Trophoblast cell (in vitro differentiated cells and primary cell): ENCODE data around the gene TMEM39B.

Source experiments
- DNase-seq, 2 donors: peaks; one replicate each; pipeline ENCODE4 v3.0.0-alpha.2; 2016
- H2AFZ ChIP-seq: 2 replicates; pipeline ENCODE4 v1.6.1; 2013; ENCODE audit warnings: low read length, moderate library complexity, mild to moderate bottlenecking; ENCODE audit not compliant: insufficient read depth, poor library complexity
- H2AK5ac ChIP-seq: 2 replicates; pipeline ENCODE4 v1.6.1; 2013; ENCODE audit warnings: mild to moderate bottlenecking, low read length
- H2BK120ac ChIP-seq: 2 replicates; pipeline ENCODE4 v1.6.1; 2013; ENCODE audit warnings: low read length, mild to moderate bottlenecking, moderate library complexity; ENCODE audit not compliant: insufficient read depth, poor library complexity
- H2BK12ac ChIP-seq: 2 replicates; pipeline ENCODE4 v1.6.1; 2013; ENCODE audit warnings: mild to moderate bottlenecking, low read length, moderate library complexity
- H2BK5ac ChIP-seq: 2 replicates; pipeline ENCODE4 v1.6.1; 2013; ENCODE audit warnings: low read length, low read depth, moderate library complexity, mild to moderate bottlenecking; ENCODE audit not compliant: poor library complexity
- H3K14ac ChIP-seq: 2 replicates; pipeline ENCODE4 v1.6.1; 2013; ENCODE audit warnings: mild to moderate bottlenecking, low read length
- H3K18ac ChIP-seq: 2 replicates; pipeline ENCODE4 v1.6.1; 2013; ENCODE audit warnings: mild to moderate bottlenecking, low read length
- H3K23ac ChIP-seq: 2 replicates; pipeline ENCODE4 v1.6.1; 2013; ENCODE audit warnings: low read length
- H3K27ac ChIP-seq: 2 replicates; pipeline ENCODE4 v1.5.1; 2013; ENCODE audit warnings: low read depth, mild to moderate bottlenecking, inconsistent platforms, low read length, moderate library complexity
- H3K27me3 ChIP-seq: 2 replicates; pipeline ENCODE4 v1.6.1; 2013; ENCODE audit warnings: inconsistent platforms, mild to moderate bottlenecking, low read length, moderate library complexity; ENCODE audit not compliant: insufficient read depth
- H3K36me3 ChIP-seq, 2 experiments: 1 replicate in 1 of 2; 2 replicates in 1 of 2; pipeline ENCODE4 v1.6.1; 2013; ENCODE audit warnings: low read length in 2 of 2, mild to moderate bottlenecking in 2 of 2, moderate library complexity in 1 of 2; ENCODE audit not compliant: insufficient read depth in 2 of 2, control insufficient read depth in 1 of 2
- H3K4ac ChIP-seq: 2 replicates; pipeline ENCODE4 v1.6.1; 2013; ENCODE audit warnings: low read depth, mild to moderate bottlenecking, low read length, moderate library complexity
- H3K4me1 ChIP-seq, 2 experiments: 1 replicate in 1 of 2; 2 replicates in 1 of 2; pipeline ENCODE4 v1.6.1; 2013; ENCODE audit warnings: low read length in 2 of 2, mild to moderate bottlenecking in 2 of 2, moderate library complexity in 1 of 2; ENCODE audit not compliant: insufficient read depth in 2 of 2, control insufficient read depth in 1 of 2
- H3K4me2 ChIP-seq: 2 replicates; pipeline ENCODE4 v1.6.1; 2013; ENCODE audit warnings: inconsistent platforms, mild to moderate bottlenecking, low read length, moderate library complexity
- H3K4me3 ChIP-seq: 2 replicates; pipeline ENCODE4 v1.5.1; 2013; ENCODE audit warnings: mild to moderate bottlenecking, low read depth, low read length, inconsistent platforms
- H3K79me1 ChIP-seq: one replicate; pipeline ENCODE4 v1.6.1; 2013; ENCODE audit warnings: low read length
- H3K79me2 ChIP-seq: 2 replicates; pipeline ENCODE4 v1.6.1; 2013; ENCODE audit warnings: low read length, mild to moderate bottlenecking; ENCODE audit not compliant: control insufficient read depth, insufficient read depth, poor library complexity
- H3K9ac ChIP-seq: 2 replicates; pipeline ENCODE4 v1.6.1; 2013; ENCODE audit warnings: mild to moderate bottlenecking, low read length
- H3K9me3 ChIP-seq: 2 replicates; pipeline ENCODE4 v1.6.1; 2013; ENCODE audit warnings: low read depth, mild to moderate bottlenecking, control low read depth, inconsistent platforms, low read length; ENCODE audit not compliant: insufficient read depth
- H4K12ac ChIP-seq: 2 replicates; pipeline ENCODE4 v1.6.1; 2013; ENCODE audit warnings: low read depth, mild to moderate bottlenecking, low read length, moderate library complexity
- H4K8ac ChIP-seq: 2 replicates; pipeline ENCODE4 v1.6.1; 2013; ENCODE audit warnings: low read depth, mild to moderate bottlenecking, low read length, moderate library complexity
- H4K91ac ChIP-seq: one replicate; pipeline ENCODE4 v1.6.1; 2013; ENCODE audit warnings: low read depth, mild to moderate bottlenecking, low read length, moderate library complexity
- WGBS: extraction: QIAGEN DNeasy Blood & Tissue Kit; methylation state at CpG from one replicate; pipeline ENCODE4 v1.1.7; 2013; ENCODE audit warnings: missing lambda C conversion rate; ENCODE audit not compliant: insufficient read length, insufficient coverage; ENCODE audit errors: extremely low coverage; 5-methylcytosine and 5-hydroxymethylcytosine counted together

The TMEM39B gene

DNA sequence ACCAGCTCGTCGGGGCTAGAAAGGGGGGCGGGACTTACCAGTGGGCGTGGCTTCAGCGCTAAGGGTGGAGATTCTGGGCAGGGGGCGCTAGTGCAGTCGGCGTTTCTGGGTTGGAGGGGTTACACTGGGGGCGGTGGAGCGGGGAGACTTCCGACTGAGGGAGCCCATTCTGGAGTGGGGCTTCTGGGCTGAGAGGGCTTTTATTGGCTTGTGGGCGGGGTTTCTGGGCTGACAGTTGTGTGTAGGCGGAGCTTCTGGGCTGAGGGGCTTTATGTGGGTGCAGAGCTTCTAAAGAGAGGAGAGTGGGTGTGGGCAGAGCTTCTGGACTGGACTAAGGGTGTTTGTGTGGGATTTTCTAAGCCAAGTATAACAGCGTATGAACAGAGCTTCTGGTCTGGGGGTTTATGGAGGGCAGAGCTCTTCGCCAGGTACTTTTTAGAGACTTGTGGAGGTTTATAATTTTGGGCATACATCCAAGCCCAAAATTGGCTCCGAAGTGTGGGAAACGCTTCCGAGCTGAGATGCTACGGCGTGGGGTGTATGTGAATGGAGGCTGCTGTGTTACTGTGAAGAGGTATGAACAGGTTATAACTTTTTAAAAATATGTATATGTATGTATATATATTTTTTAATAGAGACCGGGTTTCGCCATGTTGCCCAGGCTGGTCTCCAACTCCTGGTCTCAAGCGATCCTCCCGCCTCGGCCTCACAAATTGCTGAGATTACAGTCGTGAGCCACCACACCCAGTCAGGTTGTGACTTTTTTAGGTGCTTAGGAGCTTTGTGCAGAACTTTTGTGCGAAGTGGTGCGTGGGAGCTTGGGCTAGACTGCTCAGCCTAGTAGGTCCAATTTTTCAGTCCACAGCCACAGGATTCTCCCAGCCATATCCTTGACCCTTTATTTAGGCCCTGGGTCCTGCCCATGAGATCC lies 825 bp downstream of the TMEM39B start:
- H2BK120ac ChIP-seq: no peak overlapping the region
- H2BK12ac ChIP-seq: no peak overlapping the region
- no peak for DNase-seq
- H3K79me2 ChIP-seq: peaks cover 4% of the 10 kb centered on the region
- H3K9ac ChIP-seq: no peak overlapping the region
- H4K8ac ChIP-seq: peak overlapping the region; percentile 42
- H3K27me3 ChIP-seq: no peaks in the 10 kb centered on the region
- no CpG with 5 or more reads among the region's 28 CpGs for WGBS
- H3K14ac ChIP-seq: no peak overlapping the region
- peak overlapping the region; percentile 22 for H4K12ac ChIP-seq
- peak overlapping the region; percentile 72 for H3K4me2 ChIP-seq
- peaks cover 2 to 15% of the 10 kb centered on the region in 2 experiments for H3K4me1 ChIP-seq
- no peak overlapping the region for H3K23ac ChIP-seq
- no peak overlapping the region for H2AK5ac ChIP-seq
- peak overlapping the region; percentile 71 for H3K4me3 ChIP-seq
- H3K9me3 ChIP-seq: no peaks in the 10 kb centered on the region
- H2BK5ac ChIP-seq: no peak overlapping the region
- H3K4ac ChIP-seq: peak overlapping the region; percentile 24
- peaks cover 11% of the 10 kb centered on the region for H3K79me1 ChIP-seq
- H3K36me3 ChIP-seq: peaks cover 19 to 25% of the 10 kb centered on the region in 2 experiments
- no peak overlapping the region for H3K27ac ChIP-seq
- peak overlapping the region; percentile 33 for H3K18ac ChIP-seq
- peak overlapping the region; percentile 1 for H4K91ac ChIP-seq
- peak overlapping the region; percentile 15 for H2AFZ ChIP-seq

DNA sequence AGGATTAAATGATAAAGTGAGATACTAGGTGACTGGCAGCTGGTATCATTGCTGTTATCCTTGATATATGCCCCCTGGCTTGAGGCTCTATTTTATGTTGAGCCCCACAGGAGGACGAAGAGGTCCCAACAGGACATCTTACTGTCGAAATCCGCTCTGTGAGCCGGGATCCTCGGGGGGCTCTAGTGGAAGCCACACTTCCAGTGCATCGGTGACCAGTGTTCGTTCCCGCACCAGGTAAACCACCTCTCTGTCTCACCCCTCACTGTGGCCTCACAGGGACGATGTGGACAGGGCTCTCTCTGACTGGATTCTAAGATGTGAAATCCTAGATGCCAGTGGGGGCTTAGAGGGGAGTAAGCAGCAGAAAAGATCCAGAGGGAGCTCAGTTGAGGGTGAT lies 2.1 kb downstream of the TMEM39B start:
- no peak overlapping the region for H3K4me3 ChIP-seq
- no peak overlapping the region for H3K18ac ChIP-seq
- no peak overlapping the region for H3K14ac ChIP-seq
- H3K4me2 ChIP-seq: no peak overlapping the region
- H3K4ac ChIP-seq: no peak overlapping the region
- H3K4me1 ChIP-seq: peaks cover 2 to 15% of the 10 kb centered on the region in 2 experiments
- H3K23ac ChIP-seq: no peak overlapping the region
- H2BK120ac ChIP-seq: no peak overlapping the region
- H3K27ac ChIP-seq: no peak overlapping the region
- no peaks in the 10 kb centered on the region for H3K27me3 ChIP-seq
- no peak overlapping the region for H2AFZ ChIP-seq
- peaks cover 11% of the 10 kb centered on the region for H3K79me1 ChIP-seq
- peaks cover 21 to 28% of the 10 kb centered on the region in 2 experiments for H3K36me3 ChIP-seq
- no CpG with 5 or more reads among the region's 9 CpGs for WGBS
- no peak overlapping the region for H4K12ac ChIP-seq
- H2BK5ac ChIP-seq: no peak overlapping the region
- H4K8ac ChIP-seq: no peak overlapping the region
- H3K79me2 ChIP-seq: peaks cover 4% of the 10 kb centered on the region
- H2BK12ac ChIP-seq: no peak overlapping the region
- H4K91ac ChIP-seq: no peak overlapping the region
- DNase-seq: no peak
- H3K9me3 ChIP-seq: no peaks in the 10 kb centered on the region
- no peak overlapping the region for H2AK5ac ChIP-seq
- no peak overlapping the region for H3K9ac ChIP-seq

DNA sequence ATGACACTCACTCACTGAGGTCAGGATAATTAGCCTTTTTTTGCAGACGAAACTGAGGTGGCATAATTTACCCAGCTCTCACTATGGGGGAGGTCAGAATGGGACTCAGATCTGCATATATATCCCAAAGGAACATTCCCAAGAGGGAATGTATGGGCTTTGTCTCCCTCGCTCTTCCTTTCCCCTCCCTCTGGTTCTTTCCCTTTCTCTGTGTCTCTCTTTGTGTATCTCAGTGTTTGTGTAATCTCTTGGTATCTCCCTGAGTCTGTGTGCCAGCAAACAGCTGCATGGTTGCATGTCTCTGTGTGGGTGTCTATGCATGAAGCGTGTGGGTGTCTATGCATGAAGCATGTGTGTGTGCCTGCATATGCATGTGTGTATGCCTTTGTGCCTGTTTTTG lies 4.7 kb downstream of the TMEM39B start:
- Histone ChIP-seq H3K9me3 (no peaks in the 10 kb centered on the region), H4K91ac (no peak overlapping the region), H4K12ac (no peak overlapping the region), H3K4me2 (no peak overlapping the region), H3K4me3 (no peak overlapping the region), H2AFZ (no peak overlapping the region), H3K79me1 (peaks cover 8% of the 10 kb centered on the region), H2BK5ac (no peak overlapping the region), H3K36me3 (peaks cover 24 to 28% of the 10 kb centered on the region in 2 experiments), H2AK5ac (no peak overlapping the region), H2BK12ac (no peak overlapping the region), H3K4me1 (peaks cover 2 to 9% of the 10 kb centered on the region in 2 experiments), H3K27me3 (no peaks in the 10 kb centered on the region), H3K9ac (no peak overlapping the region), H3K18ac (no peak overlapping the region), H3K79me2 (peaks cover 3% of the 10 kb centered on the region), H3K4ac (no peak overlapping the region), H3K27ac (no peak overlapping the region), H4K8ac (no peak overlapping the region), H3K23ac (no peak overlapping the region), H3K14ac (no peak overlapping the region), H2BK120ac (no peak overlapping the region)
- WGBS: no CpG with 5 or more reads among the region's 3 CpGs
- DNase-seq: no peak

DNA sequence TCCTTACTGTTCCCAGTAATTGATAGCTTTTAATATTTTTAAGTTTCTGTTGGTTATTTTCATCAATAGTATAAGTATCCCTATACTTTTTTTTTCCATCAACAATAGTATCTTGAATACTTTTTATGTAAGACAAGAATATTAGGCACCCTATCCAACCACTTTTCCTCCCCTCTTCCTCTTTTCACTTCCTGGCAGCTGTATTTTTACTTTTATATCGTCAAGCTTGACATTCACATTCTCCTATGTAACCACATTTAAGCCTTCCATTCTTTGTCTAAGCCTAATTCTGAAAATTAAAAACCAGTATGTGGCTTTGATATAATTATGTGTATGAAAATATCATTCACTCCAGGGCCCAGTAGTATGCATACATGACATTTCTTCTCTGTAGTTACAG lies 9.3 kb downstream of the TMEM39B start:
- Histone ChIP-seq H3K23ac (no peak overlapping the region), H3K18ac (no peak overlapping the region), H3K4me3 (no peak overlapping the region), H2BK5ac (no peak overlapping the region), H3K14ac (no peak overlapping the region), H3K4me2 (no peak overlapping the region), H4K12ac (no peak overlapping the region), H2AK5ac (no peak overlapping the region), H4K91ac (no peak overlapping the region), H3K9me3 (no peaks in the 10 kb centered on the region), H3K79me2 (no peaks in the 10 kb centered on the region), H2AFZ (no peak overlapping the region), H3K79me1 (no peaks in the 10 kb centered on the region), H3K27ac (no peak overlapping the region), H3K4me1 (peaks cover 2 to 3% of the 10 kb centered on the region in 2 experiments), H3K27me3 (no peaks in the 10 kb centered on the region), H4K8ac (no peak overlapping the region), H3K4ac (no peak overlapping the region), H3K36me3 (peaks cover 15 to 17% of the 10 kb centered on the region in 2 experiments), H3K9ac (no peak overlapping the region), H2BK120ac (no peak overlapping the region), H2BK12ac (no peak overlapping the region)
- no CpG with 5 or more reads among the region's 1 CpG for WGBS
- DNase-seq: no peak
